HepG2 (cell line): ENCODE measurements around the gene PCBD1. TPM values are rescaled to one million over a fixed set of nuclear protein-coding genes. Genes with fewer than 3 reads are reported as not detected.

Experiments
- ATAC-seq: fragments of 200-7000 bp; cut with Tn5 transposase; 3 replicates; pipeline ENCODE4 v1.9.1; 2020; ENCODE audit warnings: mild to moderate bottlenecking, moderate library complexity
- BruUV-seq: library from RNA; stranded (reverse); fragments of 400-500 nt; replicated peaks from 2 replicates; lab custom pipeline; 2021; lab: Mats Ljungman, UMichigan
- CTCF ChIA-PET: fragments of 300-600 bp; formaldehyde crosslinking; extraction: SDS; loops from one replicate; lab custom pipeline; 2021; ENCODE audit warnings: low total read pairs, inconsistent platforms, low intra/inter-chr PET ratio; lab: Yijun Ruan, JAX
- POLR2A ChIA-PET: fragments of 350-600 bp; sonication (Branson Sonifier 250); formaldehyde crosslinking; loops from one replicate; lab custom pipeline; 2020; ENCODE audit warnings: antibody characterized with exemption, inconsistent platforms; lab: Yijun Ruan, JAX
- DNase-seq: peaks from one replicate; pipeline ENCODE4 v3.0.0-alpha.2; 2015; ENCODE audit warnings: low spot score
- FAIRE-seq: peaks from 3 replicates; lab custom pipeline; 2011; peaks lifted over from hg19 to GRCh38; lab: Jason Lieb, UNC
- H2AFZ ChIP-seq: one replicate; pipeline ENCODE4 v1.6.1; 2011; ENCODE audit warnings: low read length, inconsistent platforms
- H3K27ac ChIP-seq: fragments of 300-600 bp; 3 replicates; pipeline ENCODE4 v1.8.0; 2011; ENCODE audit warnings: mixed run types, mild to moderate bottlenecking, mixed read lengths, low read length, inconsistent platforms; ENCODE audit not compliant: insufficient read depth; ENCODE audit errors: extremely low read length
- H3K27me3 ChIP-seq, 2 experiments: fragments of 200-600 bp in 1 of 2; 2 replicates in 1 of 2; 3 replicates in 1 of 2; pipeline versions ENCODE4 v1.6.0 to v1.8.0; 2011; ENCODE audit warnings: low read length in 2 of 2, mild to moderate bottlenecking in 2 of 2, moderate library complexity in 2 of 2, inconsistent platforms in 1 of 2; ENCODE audit not compliant: insufficient read depth in 2 of 2, control insufficient read depth in 1 of 2
- H3K36me3 ChIP-seq, 2 experiments: fragments of 200-600 bp in 1 of 2; replicated peaks in 1 of 2; 2 replicates in 1 of 2; 3 replicates in 1 of 2; pipeline versions ENCODE4 v1.5.1 to v1.8.0; 2011; ENCODE audit warnings: low read length in 2 of 2, inconsistent platforms in 1 of 2; ENCODE audit not compliant: insufficient read depth in 2 of 2, control insufficient read depth in 1 of 2
- H3K4me1 ChIP-seq: 2 replicates; pipeline ENCODE4 v1.5.1; 2012; ENCODE audit warnings: low read length, inconsistent platforms; ENCODE audit not compliant: insufficient read depth
- H3K4me2 ChIP-seq: 2 replicates; pipeline ENCODE4 v1.6.0; 2011; ENCODE audit warnings: low read depth, low read length, inconsistent platforms
- H3K4me3 ChIP-seq, 3 experiments: fragments of 200-600 bp in 1 of 3; sonication (generic), shearing (Covaris generic) in 1 of 3; replicated peaks in 1 of 3; 2 replicates each; pipeline ENCODE4 v1.5.1; 2011 to 2016; ENCODE audit warnings: low read length in 3 of 3, inconsistent platforms in 2 of 3, low read depth in 2 of 3, mild to moderate bottlenecking in 2 of 3, control low read depth in 1 of 3, mixed read lengths in 1 of 3; ENCODE audit not compliant: insufficient read depth in 1 of 3
- H3K79me2 ChIP-seq: one replicate; pipeline ENCODE4 v1.6.1; 2011; ENCODE audit warnings: low read length, inconsistent platforms; ENCODE audit not compliant: insufficient read depth
- H3K9ac ChIP-seq: 2 replicates; pipeline ENCODE4 v1.6.0; 2011; ENCODE audit warnings: mild to moderate bottlenecking, low read depth, low read length, inconsistent platforms; ENCODE audit not compliant: insufficient read depth
- H3K9me3 ChIP-seq: 2 replicates; pipeline ENCODE4 v1.5.1; 2012; ENCODE audit warnings: mild to moderate bottlenecking, low read length
- H4K20me1 ChIP-seq: 2 replicates; pipeline ENCODE4 v1.6.0; 2011; ENCODE audit warnings: inconsistent platforms, mild to moderate bottlenecking, low read length, moderate library complexity; ENCODE audit not compliant: insufficient read depth
- AGO1 ChIP-seq: fragments of 200-400 bp; formaldehyde crosslinking; IDR thresholded peaks from 2 replicates; pipeline ENCODE4 v1.6.1; 2017; ENCODE audit warnings: mild to moderate bottlenecking, low read depth, low read length, moderate library complexity; ENCODE audit not compliant: poor library complexity, severe bottlenecking
- ARHGAP35 ChIP-seq: sonication (generic); formaldehyde crosslinking; IDR thresholded peaks from 2 replicates; pipeline ENCODE4 v1.9.0; 2022; ENCODE audit warnings: mild to moderate bottlenecking, inconsistent platforms, moderate library complexity, missing genetic modification reagents, borderline replicate concordance
- ELF4 ChIP-seq: sonication (generic); formaldehyde crosslinking; IDR thresholded peaks from 2 replicates; pipeline ENCODE4 v1.5.0; 2020; ENCODE audit warnings: missing genetic modification reagents, mild to moderate bottlenecking, moderate library complexity, borderline replicate concordance
- FOSL2 ChIP-seq: sonication (generic); formaldehyde crosslinking; IDR thresholded peaks from 2 replicates; pipeline ENCODE4 v1.4.0; 2020; ENCODE audit warnings: missing genetic modification reagents
- GTF3A ChIP-seq: sonication (generic); formaldehyde crosslinking; conservative IDR thresholded peaks from 2 replicates; pipeline ENCODE4 v1.4.0; 2020; ENCODE audit warnings: mild to moderate bottlenecking, missing genetic modification reagents
- MEF2D ChIP-seq: sonication (generic); formaldehyde crosslinking; IDR thresholded peaks from 2 replicates; pipeline ENCODE4 v1.5.1; 2020; ENCODE audit warnings: mild to moderate bottlenecking, missing genetic modification reagents
- RBAK ChIP-seq: sonication (generic); formaldehyde crosslinking; IDR thresholded peaks from 2 replicates; pipeline ENCODE4 v1.5.1; 2020; ENCODE audit warnings: mild to moderate bottlenecking, missing genetic modification reagents
- THYN1 ChIP-seq: sonication (generic); formaldehyde crosslinking; IDR thresholded peaks from 2 replicates; pipeline ENCODE4 v1.8.1; 2023; ENCODE audit warnings: low read depth, mild to moderate bottlenecking, moderate library complexity, missing genetic modification reagents, borderline replicate concordance
- ZFP62 ChIP-seq: sonication (generic); formaldehyde crosslinking; IDR thresholded peaks from 2 replicates; pipeline ENCODE4 v1.4.0; 2020; ENCODE audit warnings: missing genetic modification reagents
- ZNF337 ChIP-seq: sonication (generic); formaldehyde crosslinking; IDR thresholded peaks from 2 replicates; pipeline ENCODE4 v1.5.1; 2020; ENCODE audit warnings: missing genetic modification reagents, low read depth, mild to moderate bottlenecking, borderline replicate concordance
- ZNF672 ChIP-seq: sonication (generic); formaldehyde crosslinking; IDR thresholded peaks from 2 replicates; pipeline ENCODE4 v1.8.1; 2022; ENCODE audit warnings: missing genetic modification reagents
- ZNF709 ChIP-seq: sonication (generic); formaldehyde crosslinking; IDR thresholded peaks from 2 replicates; pipeline ENCODE4 v1.5.0; 2020; ENCODE audit warnings: mild to moderate bottlenecking, missing genetic modification reagents
- ZNF746 ChIP-seq: sonication (generic); formaldehyde crosslinking; IDR thresholded peaks from 2 replicates; pipeline ENCODE4 v1.8.0; 2022; ENCODE audit warnings: mild to moderate bottlenecking, missing genetic modification reagents
- ZNF777 ChIP-seq: sonication (generic); formaldehyde crosslinking; IDR thresholded peaks from 2 replicates; pipeline ENCODE4 v1.4.0; 2020; ENCODE audit warnings: missing genetic modification reagents
- ZNF781 ChIP-seq: sonication (generic); formaldehyde crosslinking; IDR thresholded peaks from 2 replicates; pipeline ENCODE4 v1.5.1; 2020; ENCODE audit warnings: borderline replicate concordance, mild to moderate bottlenecking, missing genetic modification reagents; ENCODE audit errors: not compliant biosample characterization
- WGBS: methylation state at CpG from one replicate; pipeline ENCODE4 v1.1.6; 2017; ENCODE audit warnings: low lambda C conversion rate; 5-methylcytosine and 5-hydroxymethylcytosine counted together
- in situ Hi-C: cut with HindIII; loops from 2 replicates; pipeline ENCODE4 v1.10.0; 2017; ENCODE audit warnings: low pct_unique_long_range_greater_than_20kb; ENCODE audit not compliant: extremely low pct_ligation_motif_present
- intact Hi-C: fragments of 100-400 bp; cut with micrococcal nuclease; formaldehyde crosslinking; loops from one replicate; pipeline ENCODE4 v1.10.0; 2022; ENCODE audit not compliant: unreplicated experiment
- polyA plus RNA-seq, 8 experiments: library from polyadenylated mRNA; depleted of rRNA in 3 of 8; stranded (reverse) in 7 of 8; unstranded in 1 of 8; fragments of >200 nt; fragmentation: Illumina TruSeq in 4 of 8; extraction: Trizol in 4 of 8; gene quantifications; 2 replicates each; pipeline versions ENCODE4 v1.2.1 to v1.2.3, GENCODE V29; 2011 to 2016; ENCODE audit warnings: low read depth in 4 of 8, missing spikeins in 1 of 8, mixed read lengths in 1 of 8; ENCODE audit not compliant: insufficient read depth in 1 of 8
- total RNA-seq, 5 experiments: library from RNA; depleted of rRNA; stranded (reverse); fragments of >200 nt; fragmentation: Illumina TruSeq; extraction: Trizol; gene quantifications; 2 replicates each; pipeline ENCODE4 v1.2.3, GENCODE V29; 2016; ENCODE audit warnings: low read depth in 1 of 5
- TF ChIP-seq, protein P1 (sequence below): sonication (generic); formaldehyde crosslinking; IDR thresholded peaks from 2 replicates; pipeline ENCODE4 v1.5.1; 2020; ENCODE audit warnings: mild to moderate bottlenecking, missing genetic modification reagents
- TF ChIP-seq, protein P2 (sequence below): IDR thresholded peaks from 2 replicates; pipeline ENCODE4 v1.6.1; 2016
- TF ChIP-seq, protein P3 (sequence below): sonication (generic); formaldehyde crosslinking; IDR thresholded peaks from 2 replicates; pipeline ENCODE4 v1.5.0; 2020; ENCODE audit warnings: mild to moderate bottlenecking, missing genetic modification reagents

The PCBD1 gene
- total and polyA plus RNA-seq, 2 of the 13 experiments (the other 11 are each of a cell fraction or from before 2014, with no cell fraction given): 95.3 to 168 TPM

- TF ChIP-seq ZNF709 (CRISPR knock-in tag): no peak
These were observed 2.9 kb downstream of the PCBD1 start (continued) for GRCh38 chr10:70885481-70885880.

GRCh38 chr10:70884741-70885140 is 3.6 kb downstream of the PCBD1 start:
- no peak overlapping the region for H3K27ac ChIP-seq
- 100% methylated on average over 1 of the region's 1 CpG for WGBS
- peaks cover 11 to 42% of the 10 kb centered on the region in 2 experiments; a peak in 4 of 5 replicates for H3K36me3 ChIP-seq
- no peak for FAIRE-seq
- H2AFZ ChIP-seq: no peak overlapping the region
- ChIA-PET CTCF (no interaction called here), POLR2A (no interaction called here)
- H3K79me2 ChIP-seq: peaks cover 18% of the 10 kb centered on the region
- no peaks in the 10 kb centered on the region; a peak in 1 of 5 replicates for H3K27me3 ChIP-seq
- no peak for ATAC-seq
- peaks cover 3% of the 10 kb centered on the region; the same call in 1 of the 2 replicates for H4K20me1 ChIP-seq
- H3K9me3 ChIP-seq: no peaks in the 10 kb centered on the region
- intact Hi-C loops: no loop called here
- TF ChIP-seq MEF2D (CRISPR knock-in tag): no peak
- no peak for TF ChIP-seq ZNF672 (CRISPR knock-in tag)
- TF ChIP-seq, protein P1, sequence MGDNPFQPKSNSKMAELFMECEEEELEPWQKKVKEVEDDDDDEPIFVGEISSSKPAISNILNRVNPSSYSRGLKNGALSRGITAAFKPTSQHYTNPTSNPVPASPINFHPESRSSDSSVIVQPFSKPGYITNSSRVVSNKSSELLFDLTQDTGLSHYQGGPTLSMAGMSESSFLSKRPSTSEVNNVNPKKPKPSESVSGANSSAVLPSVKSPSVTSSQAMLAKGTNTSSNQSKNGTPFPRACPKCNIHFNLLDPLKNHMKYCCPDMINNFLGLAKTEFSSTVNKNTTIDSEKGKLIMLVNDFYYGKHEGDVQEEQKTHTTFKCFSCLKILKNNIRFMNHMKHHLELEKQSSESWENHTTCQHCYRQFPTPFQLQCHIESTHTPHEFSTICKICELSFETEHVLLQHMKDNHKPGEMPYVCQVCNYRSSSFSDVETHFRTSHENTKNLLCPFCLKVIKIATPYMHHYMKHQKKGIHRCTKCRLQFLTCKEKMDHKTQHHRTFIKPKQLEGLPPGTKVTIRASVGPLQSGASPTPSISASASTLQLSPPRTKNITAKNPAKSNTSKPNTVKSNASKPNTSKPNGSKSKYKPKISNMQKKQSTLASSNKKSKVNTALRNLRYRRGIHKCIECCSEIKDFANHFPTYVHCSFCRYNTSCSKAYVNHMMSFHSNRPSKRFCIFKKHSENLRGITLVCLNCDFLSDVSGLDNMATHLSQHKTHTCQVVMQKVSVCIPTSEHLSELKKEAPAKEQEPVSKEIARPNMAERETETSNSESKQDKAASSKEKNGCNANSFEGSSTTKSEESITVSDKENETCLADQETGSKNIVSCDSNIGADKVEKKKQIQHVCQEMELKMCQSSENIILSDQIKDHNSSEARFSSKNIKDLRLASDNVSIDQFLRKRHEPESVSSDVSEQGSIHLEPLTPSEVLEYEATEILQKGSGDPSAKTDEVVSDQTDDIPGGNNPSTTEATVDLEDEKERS (CRISPR knock-in tag): no peak
- TF ChIP-seq GTF3A (CRISPR knock-in tag): no peak
- TF ChIP-seq ELF4 (CRISPR knock-in tag): no peak
- no peak for TF ChIP-seq FOSL2 (CRISPR knock-in tag)
- no peak for TF ChIP-seq ZNF781
- TF ChIP-seq ARHGAP35 (CRISPR knock-in tag): no peak
- no peak for TF ChIP-seq ZNF337
- TF ChIP-seq, protein P2, sequence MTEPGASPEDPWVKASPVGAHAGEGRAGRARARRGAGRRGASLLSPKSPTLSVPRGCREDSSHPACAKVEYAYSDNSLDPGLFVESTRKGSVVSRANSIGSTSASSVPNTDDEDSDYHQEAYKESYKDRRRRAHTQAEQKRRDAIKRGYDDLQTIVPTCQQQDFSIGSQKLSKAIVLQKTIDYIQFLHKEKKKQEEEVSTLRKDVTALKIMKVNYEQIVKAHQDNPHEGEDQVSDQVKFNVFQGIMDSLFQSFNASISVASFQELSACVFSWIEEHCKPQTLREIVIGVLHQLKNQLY (CRISPR knock-in tag): no peak
- TF ChIP-seq RBAK (CRISPR knock-in tag): no peak
- no peak for TF ChIP-seq ZFP62
- no peak for TF ChIP-seq AGO1
- TF ChIP-seq ZNF777 (CRISPR knock-in tag): no peak
- TF ChIP-seq, protein P3, sequence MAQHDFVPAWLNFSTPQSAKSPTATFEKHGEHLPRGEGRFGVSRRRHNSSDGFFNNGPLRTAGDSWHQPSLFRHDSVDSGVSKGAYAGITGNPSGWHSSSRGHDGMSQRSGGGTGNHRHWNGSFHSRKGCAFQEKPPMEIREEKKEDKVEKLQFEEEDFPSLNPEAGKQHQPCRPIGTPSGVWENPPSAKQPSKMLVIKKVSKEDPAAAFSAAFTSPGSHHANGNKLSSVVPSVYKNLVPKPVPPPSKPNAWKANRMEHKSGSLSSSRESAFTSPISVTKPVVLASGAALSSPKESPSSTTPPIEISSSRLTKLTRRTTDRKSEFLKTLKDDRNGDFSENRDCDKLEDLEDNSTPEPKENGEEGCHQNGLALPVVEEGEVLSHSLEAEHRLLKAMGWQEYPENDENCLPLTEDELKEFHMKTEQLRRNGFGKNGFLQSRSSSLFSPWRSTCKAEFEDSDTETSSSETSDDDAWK (CRISPR knock-in tag): no peak
- no peak for TF ChIP-seq ZNF746 (CRISPR knock-in tag)
- TF ChIP-seq THYN1 (CRISPR knock-in tag): no peak
- TF ChIP-seq, all 625 proteins: peak for 0
- Histone ChIP-seq H3K9ac (no peak overlapping the region), H3K4me1 (peaks cover 30% of the 10 kb centered on the region), H3K4me2 (no peak overlapping the region), H3K4me3 (no peak overlapping the region)
- DNase-seq: no peak
- in situ Hi-C loops: loop anchor here (5.0 to 10.0 kb wide), 2 partner anchors 67 to 330 kb away; partner anchors contain the start of gene SGPL1
- BruUV-seq: no TSS peak
